GM18505 (cell line): ENCODE measurements around the gene PCCA.
"Not testable (repeated sequence)": the region's sequence is repeated elsewhere in the genome, so short reads cannot be mapped to it uniquely, and the experiment has no call there.

ENCODE experiments used
- ATAC-seq: cut with Tn5 transposase; IDR thresholded peaks from one replicate; pipeline ENCODE4 v1.9.1; 2021; ENCODE audit not compliant: unreplicated experiment
- POLR2A ChIP-seq: IDR thresholded peaks from 4 replicates; pipeline ENCODE4 v1.6.1; 2011; ENCODE audit warnings: borderline replicate concordance; ENCODE audit not compliant: insufficient read depth, insufficient read length; ENCODE audit errors: extremely low read depth

Gene PCCA

DNA sequence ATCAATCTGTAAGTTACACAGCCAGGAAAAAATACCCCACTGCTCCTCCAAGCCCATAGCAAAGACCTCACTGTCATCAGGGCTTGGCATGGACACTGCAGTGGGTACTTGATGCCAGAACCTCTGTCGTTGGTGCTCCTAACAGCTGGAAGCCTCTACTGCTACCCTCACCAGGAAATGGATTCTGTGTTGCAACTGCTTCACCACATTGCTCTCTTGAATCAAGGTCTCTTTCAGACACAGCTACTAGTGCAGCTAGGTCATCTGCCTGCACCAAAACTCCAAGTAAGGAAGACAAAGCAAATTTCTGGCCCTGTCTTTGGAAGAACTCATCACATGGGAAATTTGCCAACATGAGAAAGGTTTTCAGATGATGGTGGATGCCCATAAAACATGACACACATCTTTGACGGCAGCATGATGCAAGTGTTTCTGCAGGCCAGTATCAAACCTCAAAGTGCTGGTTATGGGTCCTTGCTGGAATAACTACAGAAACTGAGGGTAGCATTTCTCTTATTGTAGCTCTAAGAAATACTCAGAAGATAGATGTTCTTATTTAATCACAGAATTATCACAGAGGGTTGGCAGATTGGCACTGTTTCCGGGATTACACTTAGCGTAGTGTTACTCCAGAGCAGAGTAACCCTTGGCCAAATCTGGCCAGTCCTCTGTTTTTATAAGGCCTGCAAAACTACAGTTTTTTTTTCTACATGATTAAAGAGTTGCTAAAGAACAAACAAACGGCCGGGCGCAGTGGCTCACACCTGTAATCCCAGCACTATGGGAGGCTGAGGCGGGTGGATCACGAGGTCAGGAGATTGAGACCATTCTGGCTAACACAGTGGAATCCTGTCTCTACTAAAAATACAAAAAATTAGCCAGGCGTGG is 12.9 kb upstream of the PCCA start:
- ATAC-seq, result no peak

DNA sequence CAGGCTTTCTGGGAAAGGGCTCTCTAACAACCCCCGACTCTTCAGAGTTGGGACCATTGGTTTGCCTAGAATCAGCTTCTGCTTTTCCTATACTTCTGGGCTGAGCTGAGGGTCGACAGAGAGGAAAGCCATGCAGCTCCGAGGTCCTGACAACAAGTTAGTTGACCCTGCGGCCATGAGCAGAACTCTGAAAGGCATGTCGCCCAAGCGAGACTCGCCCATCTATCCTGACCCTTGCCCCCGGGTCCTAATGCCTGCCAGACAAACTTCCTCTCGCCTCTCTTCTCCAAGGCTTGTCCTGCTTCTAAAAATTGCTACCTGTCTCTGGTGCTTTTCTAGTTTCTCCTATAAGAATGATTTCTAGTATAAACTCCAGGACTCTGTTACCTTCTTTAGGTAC is 9.9 kb upstream of the PCCA start:
- not testable (repeated sequence) for ATAC-seq

More for the DNA sequence above, 12.9 kb upstream of the PCCA start:
- no peak for TF ChIP-seq POLR2A

DNA sequence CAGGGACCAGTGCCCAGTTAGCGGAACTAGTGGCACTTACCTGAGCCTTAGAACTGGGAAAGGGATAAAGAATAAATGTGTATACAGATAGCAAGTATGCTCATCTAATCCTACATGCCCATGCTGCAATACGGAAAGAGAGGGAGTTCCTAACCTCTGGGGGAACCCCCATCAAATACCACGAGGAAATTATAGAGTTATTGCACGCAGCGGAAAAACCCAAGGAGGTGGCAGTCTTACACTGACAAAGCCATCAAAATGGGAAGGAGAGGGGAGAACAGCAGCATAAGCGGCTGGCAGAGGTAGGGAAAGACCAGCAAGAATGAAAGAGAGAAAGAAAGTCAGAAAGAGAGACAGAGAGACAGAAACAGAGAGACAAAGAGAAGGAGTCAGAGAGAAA is 5.5 kb upstream of the PCCA start:
- ATAC-seq, result not testable (repeated sequence)

DNA sequence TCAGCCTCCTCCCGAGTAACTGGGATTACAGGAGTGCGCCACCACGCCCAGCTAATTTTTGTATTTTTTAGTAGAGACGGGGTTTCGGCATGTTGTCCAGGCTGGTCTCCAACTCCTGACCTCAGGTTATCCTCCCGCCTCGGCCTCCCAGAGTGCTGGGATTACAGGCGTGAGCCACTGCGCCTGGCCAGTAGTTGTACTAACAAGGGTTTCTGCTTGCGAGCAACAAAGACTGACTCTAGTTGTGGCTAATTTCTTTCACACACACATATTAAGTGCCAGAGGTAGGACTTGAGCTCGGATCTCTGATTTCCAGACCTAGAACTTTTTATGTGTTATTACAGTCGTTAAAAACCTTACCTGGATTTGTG is 635 bp upstream of the PCCA start:
- ATAC-seq, result no peak
- no peak for TF ChIP-seq POLR2A

DNA sequence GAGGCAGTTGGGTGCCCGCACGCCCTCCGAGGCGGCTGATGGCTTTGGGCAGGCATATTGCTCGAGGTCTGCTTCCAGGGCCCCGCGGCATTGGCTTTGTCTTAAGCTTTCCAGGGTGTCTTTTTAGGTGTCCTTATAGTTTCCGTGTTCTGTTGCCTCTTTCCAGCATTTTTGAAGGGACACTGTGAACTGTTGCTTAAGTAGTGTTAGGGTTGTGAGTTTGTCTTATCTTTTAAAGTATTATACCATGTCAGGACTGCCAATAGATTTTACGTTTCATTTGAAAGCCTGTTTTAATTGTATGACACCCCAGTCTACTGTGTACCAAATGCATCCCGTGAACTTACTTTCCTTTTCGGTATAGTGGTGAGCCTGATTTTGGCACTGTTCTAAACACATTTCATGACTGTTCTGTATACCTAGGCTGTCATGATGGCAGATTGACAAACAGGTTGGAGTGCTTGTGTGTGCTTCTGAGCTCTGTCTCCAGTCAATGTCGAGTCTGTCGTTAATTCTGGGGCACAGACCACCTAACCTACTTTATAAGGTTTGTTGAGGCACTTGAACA is 656 bp downstream of the PCCA start:
- no peak for ATAC-seq
- no peak for TF ChIP-seq POLR2A

DNA sequence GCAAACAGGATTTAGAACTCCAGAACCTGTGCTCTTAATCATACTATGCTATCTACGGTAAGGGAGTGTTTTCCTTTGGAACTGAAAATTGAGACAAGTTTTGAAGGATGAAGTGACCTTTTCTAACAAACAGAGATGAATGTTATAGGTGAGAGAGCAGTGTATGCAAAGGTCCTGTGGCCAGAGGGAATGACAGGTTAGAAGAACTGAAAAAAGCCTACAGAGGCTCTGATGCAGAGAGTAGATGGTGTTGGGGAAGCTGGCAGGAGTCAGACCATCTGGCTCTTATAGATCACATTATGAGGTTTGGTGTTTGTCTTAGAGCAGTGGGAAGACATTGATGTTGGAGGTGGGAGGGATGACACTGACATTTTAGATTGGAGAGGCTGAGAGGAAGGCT is 2.0 kb downstream of the PCCA start:
- ATAC-seq, result no peak
- no peak for TF ChIP-seq POLR2A

DNA sequence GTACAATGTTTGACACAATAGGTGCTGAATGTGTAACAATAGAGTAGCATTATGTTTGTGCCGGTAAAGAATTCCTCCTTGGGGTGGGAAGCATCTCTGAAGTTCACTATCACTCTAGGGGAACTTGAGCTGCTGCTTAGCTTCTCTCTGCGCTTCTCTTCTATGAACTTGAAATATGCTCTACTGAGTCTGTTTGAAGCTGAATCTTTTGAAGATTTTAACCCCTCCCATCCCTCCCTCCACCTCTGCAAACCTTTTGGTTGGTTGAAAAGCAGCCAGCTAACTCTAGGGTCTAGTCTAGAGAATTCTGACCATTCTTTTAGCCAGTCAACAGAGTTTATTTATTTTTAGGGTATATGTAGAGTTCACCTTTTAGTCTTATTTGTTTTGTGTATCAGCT is 2.5 kb downstream of the PCCA start:
- TF ChIP-seq POLR2A, result no peak
- ATAC-seq, result no peak

DNA sequence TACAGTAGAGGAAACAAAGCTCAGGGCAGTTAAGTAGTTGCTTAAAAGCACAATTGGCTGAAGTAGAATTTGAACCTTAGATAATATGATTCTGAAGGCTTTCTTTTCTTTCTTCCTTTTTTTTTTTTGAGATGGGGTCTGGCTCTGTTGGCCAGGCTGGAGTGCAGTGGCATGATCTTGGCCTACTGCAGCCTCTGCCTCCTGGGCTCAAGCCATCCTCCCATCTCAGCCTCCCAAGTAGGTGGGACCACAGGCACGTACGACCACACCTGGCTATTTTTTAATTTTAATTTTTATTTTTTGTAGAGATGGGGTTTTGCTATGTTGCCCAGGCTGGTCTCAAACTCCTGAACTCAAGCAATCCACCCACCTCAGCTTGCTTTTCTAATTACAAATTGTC is 3.4 kb downstream of the PCCA start:
- not testable (repeated sequence) for ATAC-seq

DNA sequence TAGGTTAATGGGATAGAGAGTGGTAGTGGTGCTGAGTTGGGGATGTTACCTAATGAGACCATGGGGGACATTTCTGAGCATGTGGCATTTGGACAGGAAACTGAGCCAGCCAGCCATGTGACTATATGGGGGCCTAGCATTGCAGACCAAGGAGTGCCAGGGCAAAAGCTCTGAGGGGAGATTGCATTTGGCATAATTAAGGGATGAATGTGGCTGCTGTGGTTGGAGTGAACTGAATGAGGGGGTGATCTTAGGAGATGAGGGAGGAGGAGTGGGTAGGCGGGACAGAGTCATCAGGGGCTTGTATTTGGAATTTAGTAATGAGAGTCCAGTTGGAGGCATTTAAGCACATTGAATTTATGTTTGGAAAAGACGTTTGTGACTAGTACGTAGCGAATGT is 6.6 kb downstream of the PCCA start:
- TF ChIP-seq POLR2A, result no peak
- no peak for ATAC-seq

DNA sequence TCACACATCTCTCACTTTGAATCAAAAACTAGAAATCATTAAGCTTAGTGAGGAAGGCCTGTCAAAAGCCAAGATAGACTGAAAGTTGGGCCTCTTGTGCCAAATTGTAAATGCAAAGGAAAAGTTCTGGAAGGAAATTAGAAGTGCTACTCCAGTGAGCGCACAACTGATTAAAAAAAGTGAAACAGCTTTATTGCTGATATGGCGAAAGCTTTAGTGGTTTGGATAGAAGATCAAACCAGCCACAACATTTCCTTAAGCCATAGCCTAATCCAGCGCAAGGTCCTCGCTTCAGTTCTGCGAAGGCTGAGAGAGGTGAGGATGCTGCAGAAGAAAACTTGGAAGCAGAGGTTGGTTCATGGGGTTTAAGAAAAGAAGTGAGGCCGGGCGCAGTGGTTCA is 7.6 kb downstream of the PCCA start:
- no peak for ATAC-seq
- no peak for TF ChIP-seq POLR2A

DNA sequence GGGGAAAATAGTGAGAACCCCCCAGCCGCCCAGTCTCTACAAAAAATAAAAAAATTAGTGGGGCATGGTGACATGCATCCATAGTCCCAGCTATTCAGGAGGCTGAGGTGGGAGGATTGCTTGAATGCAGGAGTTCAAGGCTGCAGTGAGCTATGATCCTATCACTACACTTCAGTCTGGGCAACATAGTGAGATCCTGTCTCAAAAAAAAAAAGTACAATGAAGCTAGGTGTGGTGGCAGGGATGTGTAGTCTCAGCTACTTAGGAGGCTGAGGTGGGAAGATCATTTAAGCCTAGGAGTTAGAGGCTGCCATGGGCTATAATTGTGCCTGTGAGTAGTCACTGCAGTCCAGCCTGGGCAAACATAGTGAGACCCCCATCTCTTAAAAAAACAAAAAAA is 8.9 kb downstream of the PCCA start:
- ATAC-seq, result no peak
- no peak for TF ChIP-seq POLR2A

DNA sequence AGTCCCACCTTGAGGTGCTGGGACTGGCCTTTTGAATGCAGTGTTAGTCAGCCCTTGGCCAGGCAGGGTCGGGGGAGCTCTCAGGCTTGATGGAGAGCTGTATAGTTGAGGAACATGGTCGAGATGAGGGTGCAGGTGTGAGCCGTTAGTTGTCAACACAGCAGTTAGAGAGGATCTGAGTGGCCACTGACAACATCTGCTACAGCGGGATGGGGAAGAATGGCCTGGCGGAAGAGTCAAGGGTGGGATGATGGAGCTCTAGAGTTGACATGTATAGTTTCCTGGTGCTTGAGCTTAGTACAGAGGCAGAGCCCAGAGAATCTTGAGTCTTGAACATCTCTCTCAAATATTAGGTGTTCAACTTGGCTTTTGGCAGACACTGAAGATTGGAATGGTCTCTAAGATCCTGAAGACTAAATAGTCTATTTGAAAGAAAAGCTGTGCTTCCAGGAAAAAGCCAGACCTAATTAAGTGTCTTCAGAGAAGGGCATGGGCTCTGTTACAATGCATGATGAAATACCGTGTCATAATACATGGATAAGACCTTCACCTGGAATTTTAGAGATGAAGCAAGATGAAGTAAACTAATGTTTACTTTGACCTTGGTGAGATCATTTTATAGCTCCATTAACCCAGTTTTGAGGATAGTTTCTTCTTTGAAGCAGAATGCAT is 9.7 kb downstream of the PCCA start:
- ATAC-seq, result no peak
- TF ChIP-seq POLR2A, result no peak

DNA sequence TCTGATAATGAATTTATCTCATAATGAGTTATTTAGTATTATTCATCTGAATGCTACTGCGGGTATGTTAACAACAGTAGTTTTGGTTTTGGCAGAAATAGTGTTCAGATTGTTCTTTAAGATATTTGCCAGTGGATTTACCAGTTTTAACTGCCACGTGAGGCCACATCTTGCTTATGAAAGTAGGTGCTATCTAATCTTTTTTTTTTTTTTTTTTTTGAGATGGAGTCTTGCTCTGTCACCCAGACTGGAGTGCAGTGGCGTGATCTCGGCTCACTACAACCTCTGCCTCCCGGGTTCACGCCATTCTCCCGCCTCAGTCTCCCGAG is 10.2 kb downstream of the PCCA start:
- ATAC-seq, result not testable (repeated sequence)

DNA sequence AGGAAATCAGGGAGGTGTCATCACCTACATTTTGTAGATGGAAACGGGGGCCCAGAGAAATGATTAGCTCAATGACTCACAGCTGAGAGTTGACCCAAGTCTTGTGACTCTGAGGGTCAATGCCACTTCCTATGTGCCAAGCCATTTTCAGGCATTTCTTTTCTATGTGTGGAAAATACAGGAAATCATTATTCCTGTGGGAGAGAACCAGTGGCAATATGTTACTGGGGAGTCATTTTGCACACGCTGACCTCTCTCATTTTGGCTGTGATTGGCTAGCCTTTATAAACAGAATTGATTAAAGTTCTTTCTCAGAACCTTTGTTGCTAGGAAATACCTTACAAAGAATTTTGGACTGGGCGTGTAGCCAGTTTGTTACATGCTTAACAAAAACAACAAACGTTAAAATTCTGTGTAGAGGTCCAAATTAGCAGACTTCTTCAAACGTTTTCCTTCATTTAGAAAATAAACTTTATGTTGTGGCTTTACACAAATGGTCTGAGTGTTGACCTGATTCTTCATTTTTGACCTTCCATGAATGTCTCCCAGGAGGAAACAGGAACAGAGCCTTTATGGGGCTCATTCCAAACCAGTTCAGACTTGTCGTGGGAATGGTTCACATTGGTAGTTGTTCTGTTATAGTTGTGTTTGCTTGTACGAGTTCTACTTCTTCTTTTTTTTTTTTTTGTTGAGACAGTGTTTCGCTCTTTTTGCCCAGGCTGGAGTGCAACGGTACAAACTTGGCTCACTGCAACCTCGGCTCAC is 11.4 kb downstream of the PCCA start:
- no peak for TF ChIP-seq POLR2A
- no peak for ATAC-seq
